Esophagus muscularis mucosa (tissue), 3 donors: ENCODE data around the gene SRR.

Experiments
- CTCF ChIP-seq, 3 experiments: fragments of 200-600 bp in 2 of 3; fragments of 450-650 bp in 1 of 3; sonication (generic) in 2 of 3; IDR thresholded peaks; one replicate each; pipeline ENCODE4 v1.5.1; 2017 to 2019; ENCODE audit warnings: antibody characterized with exemption in 3 of 3, mild to moderate bottlenecking in 2 of 3, moderate library complexity in 1 of 3
- POLR2A ChIP-seq: fragments of 450-650 bp; IDR thresholded peaks from one replicate; pipeline ENCODE4 v1.6.1; 2017; ENCODE audit warnings: antibody characterized with exemption, moderate library complexity, mild to moderate bottlenecking, low read depth

GRCh38 chr17:2259769-2260536 lies 43.8 kb upstream of the SRR start:
- TF ChIP-seq CTCF (IDR thresholded peaks at IDR 0.05): no peak
- TF ChIP-seq POLR2A: no peak
